Endothelial cell (in vitro differentiated cells): ENCODE results near the gene RAB1A. TPM values are rescaled to one million over a fixed set of nuclear protein-coding genes. Genes with fewer than 3 reads are reported as not detected.
A peak's percentile ranks its signal among the peaks of the same experiment; 100 is the strongest.

ENCODE experiments used
- DNase-seq: peaks from one replicate; pipeline ENCODE4 v3.0.0; 2021; ENCODE audit warnings: low spot score
- H3K27ac Mint-ChIP-seq: one replicate; pipeline ENCODE4 v1.8.0; 2021; ENCODE audit warnings: mixed read lengths, inconsistent platforms; ENCODE audit not compliant: unreplicated experiment
- H3K27me3 Mint-ChIP-seq: one replicate; pipeline ENCODE4 v1.8.0; 2021; ENCODE audit warnings: mild to moderate bottlenecking, moderate library complexity, mixed read lengths, inconsistent platforms; ENCODE audit not compliant: unreplicated experiment
- H3K36me3 Mint-ChIP-seq: one replicate; pipeline ENCODE4 v1.8.0; 2021; ENCODE audit warnings: mild to moderate bottlenecking, low read depth, mixed read lengths, inconsistent platforms; ENCODE audit not compliant: unreplicated experiment
- H3K4me1 Mint-ChIP-seq: one replicate; pipeline ENCODE4 v1.8.0; 2021; ENCODE audit warnings: mild to moderate bottlenecking, mixed read lengths, inconsistent platforms; ENCODE audit not compliant: unreplicated experiment
- H3K4me3 Mint-ChIP-seq: one replicate; pipeline ENCODE4 v1.8.0; 2021; ENCODE audit warnings: mild to moderate bottlenecking, mixed read lengths, inconsistent platforms; ENCODE audit not compliant: unreplicated experiment
- H3K9me3 Mint-ChIP-seq: one replicate; pipeline ENCODE4 v1.8.0; 2021; ENCODE audit warnings: mixed read lengths, inconsistent platforms; ENCODE audit not compliant: unreplicated experiment
- total RNA-seq: library from RNA; stranded (reverse); fragmentation: NEBNext Ultra II Directional; extraction: Animal tissue kit (Norgen Biotek cat#: 25700); gene quantifications from one replicate; pipeline ENCODE4 v1.2.1, GENCODE V29; 2021; ENCODE audit not compliant: unreplicated experiment
- TF ChIP-seq, protein P1 (sequence below): fragments of 200-600 bp; sonication (generic); IDR thresholded peaks from one replicate; pipeline ENCODE4 v1.5.0; 2021; ENCODE audit warnings: antibody characterized with exemption; ENCODE audit not compliant: unreplicated experiment

The RAB1A gene
- total RNA-seq, 1 donor from 2014 or later, result 160 TPM

DNA sequence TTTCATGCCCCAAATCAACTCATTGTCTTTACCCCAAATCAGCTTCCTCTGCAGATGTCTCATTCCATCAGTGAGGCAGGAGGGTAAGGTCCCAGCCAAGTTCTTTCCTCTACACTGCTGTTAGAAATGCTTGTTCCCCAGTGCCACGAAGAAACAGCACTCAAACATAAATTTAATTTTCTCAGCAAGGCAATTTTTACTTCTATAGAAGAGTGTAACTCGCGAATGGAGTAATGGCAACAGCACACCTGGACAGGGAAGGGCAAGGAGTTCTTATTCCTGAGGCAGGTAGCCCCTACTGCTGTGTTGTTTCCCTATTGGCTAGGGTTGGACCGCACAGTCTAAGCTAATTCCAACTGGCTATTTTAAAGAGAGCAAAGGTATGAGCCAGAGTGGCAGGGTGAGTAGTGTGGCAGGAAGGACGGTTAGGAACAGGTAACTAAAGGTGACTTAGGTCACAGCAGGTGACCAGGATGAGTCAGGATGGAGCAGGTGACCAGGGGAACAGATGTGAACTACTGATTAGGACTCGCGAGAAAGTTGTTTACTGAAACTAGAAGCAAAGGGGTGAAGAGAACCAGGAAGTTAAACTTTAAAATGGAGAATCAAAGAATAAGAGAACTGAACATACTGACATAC, 85.7 kb downstream of the RAB1A start:
- DNase-seq, result no peak
- H3K4me1 Mint-ChIP-seq, result peaks cover 32% of the 10 kb centered on the region
- peak overlapping the region; percentile 77 for H3K4me3 Mint-ChIP-seq
- peaks cover 5% of the 10 kb centered on the region for H3K27me3 Mint-ChIP-seq
- TF ChIP-seq, protein P1, sequence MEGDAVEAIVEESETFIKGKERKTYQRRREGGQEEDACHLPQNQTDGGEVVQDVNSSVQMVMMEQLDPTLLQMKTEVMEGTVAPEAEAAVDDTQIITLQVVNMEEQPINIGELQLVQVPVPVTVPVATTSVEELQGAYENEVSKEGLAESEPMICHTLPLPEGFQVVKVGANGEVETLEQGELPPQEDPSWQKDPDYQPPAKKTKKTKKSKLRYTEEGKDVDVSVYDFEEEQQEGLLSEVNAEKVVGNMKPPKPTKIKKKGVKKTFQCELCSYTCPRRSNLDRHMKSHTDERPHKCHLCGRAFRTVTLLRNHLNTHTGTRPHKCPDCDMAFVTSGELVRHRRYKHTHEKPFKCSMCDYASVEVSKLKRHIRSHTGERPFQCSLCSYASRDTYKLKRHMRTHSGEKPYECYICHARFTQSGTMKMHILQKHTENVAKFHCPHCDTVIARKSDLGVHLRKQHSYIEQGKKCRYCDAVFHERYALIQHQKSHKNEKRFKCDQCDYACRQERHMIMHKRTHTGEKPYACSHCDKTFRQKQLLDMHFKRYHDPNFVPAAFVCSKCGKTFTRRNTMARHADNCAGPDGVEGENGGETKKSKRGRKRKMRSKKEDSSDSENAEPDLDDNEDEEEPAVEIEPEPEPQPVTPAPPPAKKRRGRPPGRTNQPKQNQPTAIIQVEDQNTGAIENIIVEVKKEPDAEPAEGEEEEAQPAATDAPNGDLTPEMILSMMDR, result no peak
- H3K36me3 Mint-ChIP-seq, result peaks cover 25% of the 10 kb centered on the region
- peak overlapping the region; percentile 80 for H3K27ac Mint-ChIP-seq
- H3K9me3 Mint-ChIP-seq, result peaks cover 6% of the 10 kb centered on the region

DNA sequence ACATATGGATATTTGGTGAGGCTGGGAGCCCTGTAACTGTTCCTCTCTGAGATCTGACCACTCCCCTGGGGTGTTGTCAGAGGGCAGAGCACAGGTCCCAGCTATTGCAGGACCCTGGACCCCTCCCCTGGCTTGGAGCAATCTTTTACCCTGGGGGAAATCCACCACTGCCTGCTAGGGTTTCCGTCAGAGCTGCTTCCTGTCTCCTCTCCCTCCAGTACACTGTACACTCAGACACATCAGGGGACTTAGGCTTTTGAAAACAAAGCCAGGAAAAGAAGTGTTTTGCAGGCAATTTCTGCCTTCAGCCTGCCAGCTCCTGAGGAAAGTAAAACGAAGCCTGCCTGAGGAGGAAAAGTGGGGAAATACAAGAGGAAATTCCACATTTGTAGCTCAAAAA, 86.9 kb downstream of the RAB1A start:
- Mint-ChIP-seq H3K4me1 (peaks cover 32% of the 10 kb centered on the region), H3K36me3 (peaks cover 20% of the 10 kb centered on the region)
- peak; percentile 28 for DNase-seq

DNA sequence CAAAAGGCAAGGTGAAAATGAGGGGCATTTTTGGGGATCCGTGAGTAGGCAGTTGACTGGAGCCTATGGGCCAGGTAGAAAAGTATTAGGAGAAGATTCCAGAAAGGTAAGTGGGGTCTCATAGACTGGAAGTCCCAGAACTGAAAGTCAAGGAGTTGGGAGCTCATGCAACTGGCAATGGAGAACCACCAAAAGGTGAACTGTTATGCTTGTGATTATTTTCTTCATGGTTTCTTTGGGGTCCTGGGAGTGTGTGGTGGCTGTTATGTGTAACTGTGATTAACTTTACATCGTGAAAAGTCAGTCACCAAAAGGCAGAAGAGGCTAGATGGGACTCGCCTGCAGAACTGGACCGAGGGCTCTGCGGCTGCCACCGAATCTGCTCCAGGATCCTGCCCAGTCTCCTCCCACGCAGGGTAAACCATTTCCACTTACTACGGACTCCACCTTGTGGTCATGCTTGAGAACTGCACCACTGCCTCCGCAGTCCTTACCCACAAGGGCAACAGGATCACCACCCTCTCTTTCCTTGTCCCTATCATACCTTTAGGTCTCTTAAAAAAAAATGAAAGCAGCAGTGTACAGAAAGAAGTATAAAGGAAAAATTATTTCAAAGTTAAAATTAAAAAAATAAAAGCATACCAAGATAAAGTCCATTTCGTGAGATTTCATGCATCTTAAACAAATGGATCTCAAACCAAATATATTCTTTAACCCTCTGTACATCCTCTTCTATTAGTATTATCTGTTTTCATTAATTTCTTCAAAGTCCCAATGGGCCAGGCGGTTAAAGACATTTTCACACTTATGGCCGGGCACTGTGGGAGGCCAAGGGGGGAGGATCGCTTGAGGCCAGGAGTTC, 89.3 kb downstream of the RAB1A start:
- peaks cover 6% of the 10 kb centered on the region for H3K9me3 Mint-ChIP-seq
- peaks cover 12% of the 10 kb centered on the region for H3K36me3 Mint-ChIP-seq
- H3K27ac Mint-ChIP-seq, result no peak overlapping the region
- peaks cover 37% of the 10 kb centered on the region for H3K4me1 Mint-ChIP-seq
- no peak overlapping the region for H3K4me3 Mint-ChIP-seq
- DNase-seq, result peak; percentile 79
- H3K27me3 Mint-ChIP-seq, result peaks cover 6% of the 10 kb centered on the region
- TF ChIP-seq, protein P1, result peak; percentile 91

More for the DNA sequence above, 86.9 kb downstream of the RAB1A start:
- peaks cover 6% of the 10 kb centered on the region for H3K27me3 Mint-ChIP-seq
- TF ChIP-seq, protein P1, result no peak
- H3K4me3 Mint-ChIP-seq, result no peak overlapping the region
- H3K27ac Mint-ChIP-seq, result peak overlapping the region; percentile 90
- H3K9me3 Mint-ChIP-seq, result peaks cover 6% of the 10 kb centered on the region

GRCh38 chr2:65039640-65040039, 90.3 kb downstream of the RAB1A start:
- peaks cover 6% of the 10 kb centered on the region for H3K9me3 Mint-ChIP-seq
- H3K27ac Mint-ChIP-seq, result no peak overlapping the region
- peaks cover 40% of the 10 kb centered on the region for H3K4me1 Mint-ChIP-seq
- TF ChIP-seq, protein P1, result no peak
- H3K36me3 Mint-ChIP-seq, result peaks cover 7% of the 10 kb centered on the region
- no peak overlapping the region for H3K4me3 Mint-ChIP-seq
- DNase-seq, result no peak
- H3K27me3 Mint-ChIP-seq, result peaks cover 7% of the 10 kb centered on the region

DNA sequence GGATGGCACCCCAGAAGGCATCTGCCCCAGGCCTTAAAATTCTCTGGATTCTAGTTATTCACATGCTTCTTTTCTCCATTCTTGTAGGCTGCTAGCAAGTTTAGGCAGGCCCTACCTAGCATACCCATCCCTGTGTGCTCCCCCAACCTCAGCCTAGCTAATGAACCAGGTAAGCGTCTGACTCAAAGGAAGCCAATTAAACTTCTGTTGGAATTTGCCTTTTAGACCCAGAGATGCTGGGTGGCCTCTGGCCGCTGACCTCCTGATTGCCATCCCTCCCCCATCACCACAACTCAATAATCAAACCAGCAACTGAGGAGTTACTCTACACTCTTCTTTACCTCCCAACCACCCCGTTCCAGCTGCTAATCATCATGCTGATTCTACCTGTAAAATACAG, 92.7 kb downstream of the RAB1A start:
- peak overlapping the region; percentile 15 for H3K27ac Mint-ChIP-seq
- H3K4me3 Mint-ChIP-seq, result peak overlapping the region; percentile 19
- TF ChIP-seq, protein P1, result no peak
- DNase-seq, result no peak
- H3K27me3 Mint-ChIP-seq, result peaks cover 8% of the 10 kb centered on the region
- H3K9me3 Mint-ChIP-seq, result no peaks in the 10 kb centered on the region
- no peaks in the 10 kb centered on the region for H3K36me3 Mint-ChIP-seq
- peaks cover 21% of the 10 kb centered on the region for H3K4me1 Mint-ChIP-seq
